BLaER1 (cell line): ENCODE measurements around the gene HABP4.

Experiments
- H3K27ac ChIP-seq: shearing (Covaris generic); formaldehyde crosslinking; 2 replicates; pipeline ENCODE4 v1.8.1; 2022
- H3K27me3 ChIP-seq: shearing (Covaris generic); formaldehyde crosslinking; 2 replicates; pipeline ENCODE4 v1.8.1; 2022
- H3K36me3 ChIP-seq: shearing (Covaris generic); formaldehyde crosslinking; 2 replicates; pipeline ENCODE4 v1.8.1; 2022
- H3K4me1 ChIP-seq: shearing (Covaris generic); formaldehyde crosslinking; 2 replicates; pipeline ENCODE4 v1.8.1; 2022
- H3K4me2 ChIP-seq: shearing (Covaris generic); formaldehyde crosslinking; 2 replicates; pipeline ENCODE4 v1.8.1; 2022
- H3K4me3 ChIP-seq: shearing (Covaris generic); formaldehyde crosslinking; 2 replicates; pipeline ENCODE4 v1.8.1; 2022
- H3K9ac ChIP-seq: shearing (Covaris generic); formaldehyde crosslinking; 2 replicates; pipeline ENCODE4 v1.8.1; 2022
- H3K9me3 ChIP-seq: shearing (Covaris generic); formaldehyde crosslinking; 2 replicates; pipeline ENCODE4 v1.8.1; 2022
- H4K20me1 ChIP-seq: shearing (Covaris generic); formaldehyde crosslinking; 2 replicates; pipeline ENCODE4 v1.8.1; 2022
- Cebpa-rat ChIP-seq: shearing (Covaris generic); IDR thresholded peaks from 2 replicates; pipeline ENCODE4 v1.8.1; 2022

The HABP4 gene

GRCh38 chr9:96435345-96435744 lies 14.6 kb upstream of the HABP4 start:
- Histone ChIP-seq H3K27ac (no peak overlapping the region), H3K36me3 (no peaks in the 10 kb centered on the region)

GRCh38 chr9:96436063-96436455 lies 13.9 kb upstream of the HABP4 start:
- no peaks in the 10 kb centered on the region for H3K27me3 ChIP-seq
- no peak for TF ChIP-seq Cebpa-rat
- no peaks in the 10 kb centered on the region for H3K9me3 ChIP-seq
- H3K9ac ChIP-seq: no peak overlapping the region
- no peaks in the 10 kb centered on the region for H3K36me3 ChIP-seq
- H4K20me1 ChIP-seq: no peaks in the 10 kb centered on the region
- no peak overlapping the region for H3K4me3 ChIP-seq
- H3K27ac ChIP-seq: no peak overlapping the region
- H3K4me2 ChIP-seq: no peak overlapping the region
- no peaks in the 10 kb centered on the region for H3K4me1 ChIP-seq

More at GRCh38 chr9:96435345-96435744, 14.6 kb upstream of the HABP4 start:
- H4K20me1 ChIP-seq: no peaks in the 10 kb centered on the region
- H3K4me2 ChIP-seq: no peak overlapping the region
- no peaks in the 10 kb centered on the region for H3K4me1 ChIP-seq
- no peak overlapping the region for H3K9ac ChIP-seq
- no peak for TF ChIP-seq Cebpa-rat
- H3K9me3 ChIP-seq: no peaks in the 10 kb centered on the region
- no peak overlapping the region for H3K4me3 ChIP-seq
- H3K27me3 ChIP-seq: no peaks in the 10 kb centered on the region

- Histone ChIP-seq H3K9me3 (no peaks in the 10 kb centered on the region), H3K9ac (no peak overlapping the region), H4K20me1 (no peaks in the 10 kb centered on the region), H3K27me3 (no peaks in the 10 kb centered on the region), H3K4me2 (no peak overlapping the region), H3K4me1 (no peaks in the 10 kb centered on the region), H3K27ac (no peak overlapping the region), H3K36me3 (no peaks in the 10 kb centered on the region), H3K4me3 (no peak overlapping the region)
- no peak for TF ChIP-seq Cebpa-rat
Observed at GRCh38 chr9:96436456-96437126, 13.4 kb upstream of the HABP4 start.

GRCh38 chr9:96437454-96437853 lies 12.5 kb upstream of the HABP4 start:
- no peak overlapping the region for H3K4me2 ChIP-seq
- H3K4me1 ChIP-seq: no peaks in the 10 kb centered on the region
- no peak for TF ChIP-seq Cebpa-rat
- H3K9me3 ChIP-seq: no peaks in the 10 kb centered on the region
- H4K20me1 ChIP-seq: no peaks in the 10 kb centered on the region
- H3K36me3 ChIP-seq: no peaks in the 10 kb centered on the region
- no peak overlapping the region for H3K9ac ChIP-seq
- H3K4me3 ChIP-seq: no peak overlapping the region
- H3K27me3 ChIP-seq: no peaks in the 10 kb centered on the region
- no peak overlapping the region for H3K27ac ChIP-seq

- Histone ChIP-seq H3K9me3 (no peaks in the 10 kb centered on the region), H3K4me2 (no peak overlapping the region), H3K4me1 (no peaks in the 10 kb centered on the region), H4K20me1 (no peaks in the 10 kb centered on the region), H3K4me3 (no peak overlapping the region), H3K27ac (no peak overlapping the region), H3K27me3 (no peaks in the 10 kb centered on the region), H3K9ac (no peak overlapping the region), H3K36me3 (no peaks in the 10 kb centered on the region)
- no peak for TF ChIP-seq Cebpa-rat
Observed at GRCh38 chr9:96440671-96441199, 9.2 kb upstream of the HABP4 start.

GRCh38 chr9:96441798-96442445 lies 8.0 kb upstream of the HABP4 start:
- Histone ChIP-seq H3K9ac (no peak overlapping the region), H3K9me3 (no peaks in the 10 kb centered on the region)
- no peak for TF ChIP-seq Cebpa-rat

GRCh38 chr9:96442491-96442890 lies 7.5 kb upstream of the HABP4 start:
- no peak for TF ChIP-seq Cebpa-rat
- no peak overlapping the region for H3K4me3 ChIP-seq
- H3K27me3 ChIP-seq: no peaks in the 10 kb centered on the region

More at GRCh38 chr9:96441798-96442445, 8.0 kb upstream of the HABP4 start:
- H4K20me1 ChIP-seq: no peaks in the 10 kb centered on the region
- no peak overlapping the region for H3K4me2 ChIP-seq
- H3K4me1 ChIP-seq: no peaks in the 10 kb centered on the region
- no peaks in the 10 kb centered on the region for H3K27me3 ChIP-seq
- H3K36me3 ChIP-seq: no peaks in the 10 kb centered on the region
- no peak overlapping the region for H3K27ac ChIP-seq
- no peak overlapping the region for H3K4me3 ChIP-seq

GRCh38 chr9:96447406-96447805 lies 2.6 kb upstream of the HABP4 start:
- H3K4me2 ChIP-seq: no peak overlapping the region
- H4K20me1 ChIP-seq: peaks cover 22% of the 10 kb centered on the region
- H3K9me3 ChIP-seq: no peaks in the 10 kb centered on the region
- no peak overlapping the region for H3K4me3 ChIP-seq
- H3K4me1 ChIP-seq: peaks cover 22% of the 10 kb centered on the region
- no peak for TF ChIP-seq Cebpa-rat
- H3K27ac ChIP-seq: no peak overlapping the region
- no peaks in the 10 kb centered on the region for H3K36me3 ChIP-seq
- peaks cover 27% of the 10 kb centered on the region for H3K27me3 ChIP-seq
- H3K9ac ChIP-seq: no peak overlapping the region

More at GRCh38 chr9:96442491-96442890, 7.5 kb upstream of the HABP4 start:
- no peak overlapping the region for H3K4me2 ChIP-seq
- H4K20me1 ChIP-seq: no peaks in the 10 kb centered on the region
- no peak overlapping the region for H3K9ac ChIP-seq
- no peak overlapping the region for H3K27ac ChIP-seq
- no peaks in the 10 kb centered on the region for H3K9me3 ChIP-seq
- H3K36me3 ChIP-seq: no peaks in the 10 kb centered on the region
- no peaks in the 10 kb centered on the region for H3K4me1 ChIP-seq

- Histone ChIP-seq H3K27ac (no peak overlapping the region), H3K4me2 (peak overlapping the region; percentile 100), H3K9me3 (no peaks in the 10 kb centered on the region), H4K20me1 (peaks cover 22% of the 10 kb centered on the region), H3K4me3 (no peak overlapping the region), H3K27me3 (peaks cover 27% of the 10 kb centered on the region), H3K36me3 (no peaks in the 10 kb centered on the region), H3K4me1 (peaks cover 22% of the 10 kb centered on the region), H3K9ac (no peak overlapping the region)
- TF ChIP-seq Cebpa-rat: no peak
Observed at GRCh38 chr9:96448546-96449170, 1.3 kb upstream of the HABP4 start.

GRCh38 chr9:96449523-96449844 lies 485 bp upstream of the HABP4 start:
- no peak overlapping the region for H3K9ac ChIP-seq
- H4K20me1 ChIP-seq: peaks cover 22% of the 10 kb centered on the region
- peaks cover 27% of the 10 kb centered on the region for H3K27me3 ChIP-seq
- no peak for TF ChIP-seq Cebpa-rat
- H3K36me3 ChIP-seq: no peaks in the 10 kb centered on the region
- H3K9me3 ChIP-seq: no peaks in the 10 kb centered on the region
- H3K4me1 ChIP-seq: peaks cover 22% of the 10 kb centered on the region
- peak overlapping the region; percentile 100 for H3K4me2 ChIP-seq
- no peak overlapping the region for H3K27ac ChIP-seq
- H3K4me3 ChIP-seq: peak overlapping the region; percentile 89
